HG02973 (cell line): ENCODE results near the gene RPUSD2.

Source experiments
- ATAC-seq: cut with Tn5 transposase; IDR thresholded peaks from one replicate; pipeline ENCODE4 v1.9.1; 2021; ENCODE audit warnings: moderate library complexity; ENCODE audit not compliant: unreplicated experiment

Gene RPUSD2

GRCh38 chr15:40569129-40569953, at the start of gene RPUSD2:
Gene RPUSD2, plus strand, starts transcription at chr15:40569299. Its CDS starts 39 bp downstream, at chr15:40569338.
- ATAC-seq = peak; percentile 40

GRCh38 chr15:40523611-40524010, 45.5 kb upstream of the RPUSD2 start:
- no peak for ATAC-seq

DNA sequence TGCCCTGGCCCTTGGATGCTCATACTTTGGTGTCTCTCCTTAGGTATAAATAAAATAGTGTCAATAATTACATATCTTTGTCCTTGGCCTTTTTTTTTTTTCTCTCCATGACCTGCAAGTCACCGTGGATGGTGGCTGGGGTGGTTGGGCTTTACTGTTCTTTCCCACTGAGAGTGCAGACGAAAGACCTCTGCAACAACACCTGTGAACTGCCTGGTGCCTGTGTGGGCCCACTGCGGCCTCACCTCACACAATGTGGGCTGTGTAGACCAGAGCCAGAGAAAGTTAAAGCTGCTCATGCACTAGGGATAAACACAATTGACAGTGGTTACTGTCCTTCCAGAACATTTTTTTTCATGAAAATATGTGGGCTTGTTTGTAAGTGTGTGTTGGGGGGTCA, 43.2 kb upstream of the RPUSD2 start:
- no peak for ATAC-seq

GRCh38 chr15:40528801-40529200, 40.3 kb upstream of the RPUSD2 start:
- no peak for ATAC-seq

- no peak for ATAC-seq
Observed at GRCh38 chr15:40533763-40534364, 35.2 kb upstream of the RPUSD2 start.

DNA sequence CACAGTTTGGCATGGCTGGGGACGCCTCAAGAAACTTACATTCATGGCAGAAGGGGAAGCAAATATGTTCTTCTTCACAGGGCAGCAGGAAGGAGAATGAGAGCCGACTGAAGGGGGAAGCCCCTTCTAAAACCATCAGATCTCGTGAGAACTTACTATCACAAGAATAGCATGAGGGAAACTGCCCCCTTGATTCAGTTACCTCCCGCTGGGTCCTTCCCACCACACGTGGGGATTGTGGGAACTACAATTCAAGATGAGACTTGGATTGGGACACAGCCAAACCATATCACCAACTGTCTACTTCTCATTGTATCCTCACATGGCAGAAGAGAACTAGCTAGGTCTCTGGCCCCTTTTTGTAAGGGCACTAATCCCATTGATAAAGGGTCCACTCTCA, 34.7 kb upstream of the RPUSD2 start:
- no peak for ATAC-seq

DNA sequence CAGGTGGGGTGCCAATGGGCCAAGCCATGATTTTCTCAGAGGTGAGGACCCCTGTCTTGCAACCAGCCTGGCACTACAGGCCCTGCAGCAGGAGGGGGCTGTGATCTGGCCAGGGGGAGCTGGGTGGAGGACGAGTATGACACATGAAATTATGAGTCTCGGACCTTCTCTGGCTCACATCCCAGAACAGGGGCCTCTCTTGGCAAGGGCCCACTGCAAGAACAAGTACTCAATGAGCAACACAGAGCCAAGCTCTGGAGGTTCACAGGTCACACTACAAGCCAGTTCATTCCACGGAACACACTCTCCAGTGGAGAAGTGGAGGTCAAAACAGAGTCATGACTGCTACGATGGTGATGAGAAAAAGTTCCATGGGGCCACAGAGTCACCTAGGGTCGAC, 32.6 kb upstream of the RPUSD2 start:
- ATAC-seq = no peak

DNA sequence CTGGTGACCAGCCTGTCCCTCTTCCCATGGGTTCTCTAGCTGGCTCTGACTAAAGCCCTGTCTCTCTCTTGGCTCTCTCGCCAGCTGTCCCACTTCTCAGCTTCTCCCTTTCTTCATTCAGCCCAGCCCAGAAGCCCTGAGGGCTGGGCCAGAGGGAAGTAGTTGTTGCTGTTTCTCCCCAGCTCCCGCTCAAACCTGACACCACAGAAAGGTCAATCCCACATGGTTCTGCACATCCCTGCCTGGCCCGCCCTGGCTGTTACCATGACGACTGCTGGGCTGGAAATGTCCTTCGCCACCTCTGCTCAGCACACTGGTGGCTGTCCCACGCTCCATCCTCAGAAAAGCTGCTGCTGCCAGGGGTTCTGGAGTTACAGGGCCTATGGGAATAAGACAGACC, 30.1 kb upstream of the RPUSD2 start:
- no peak for ATAC-seq

DNA sequence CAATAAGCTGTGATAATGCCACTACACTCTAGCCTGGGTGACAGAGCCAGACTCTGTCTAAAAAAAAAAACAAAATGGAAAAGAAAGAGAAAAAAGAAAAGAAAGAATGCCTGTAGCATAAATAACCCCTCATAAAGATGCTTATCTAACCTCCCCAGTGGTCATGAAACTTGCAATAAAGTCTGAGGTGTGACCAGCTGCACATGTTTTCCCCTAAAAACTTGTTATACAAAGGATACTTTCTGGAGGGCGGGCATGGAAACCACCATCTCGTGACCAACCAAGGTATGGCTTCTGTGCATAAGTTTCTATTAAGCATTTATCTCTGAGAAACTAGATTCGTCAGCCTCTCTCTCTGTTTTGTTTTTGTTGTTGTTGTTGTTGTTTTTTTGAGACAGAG, 26.0 kb upstream of the RPUSD2 start:
- no peak for ATAC-seq

- peak; percentile 55 for ATAC-seq
Observed at GRCh38 chr15:40543631-40544294, 25.3 kb upstream of the RPUSD2 start.

DNA sequence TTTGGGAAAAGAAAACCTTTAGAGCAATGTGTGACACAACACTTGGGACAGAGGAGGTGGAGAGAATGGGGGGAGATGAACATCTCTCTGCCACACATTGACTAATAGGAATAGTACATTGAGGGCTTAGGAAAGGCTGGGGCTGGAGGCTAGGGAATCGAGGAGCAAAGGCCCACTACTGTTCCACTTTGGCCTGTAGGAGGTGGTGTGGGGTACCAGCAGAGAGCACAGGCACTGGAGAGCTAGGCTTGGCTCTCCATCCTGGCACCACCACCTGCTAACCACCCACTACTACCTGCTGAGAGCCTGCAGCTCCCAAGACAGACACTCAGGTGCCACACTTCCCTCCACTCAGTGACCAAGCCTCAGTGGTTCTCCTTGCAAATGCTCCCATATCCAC, 23.6 kb upstream of the RPUSD2 start:
- no peak for ATAC-seq

DNA sequence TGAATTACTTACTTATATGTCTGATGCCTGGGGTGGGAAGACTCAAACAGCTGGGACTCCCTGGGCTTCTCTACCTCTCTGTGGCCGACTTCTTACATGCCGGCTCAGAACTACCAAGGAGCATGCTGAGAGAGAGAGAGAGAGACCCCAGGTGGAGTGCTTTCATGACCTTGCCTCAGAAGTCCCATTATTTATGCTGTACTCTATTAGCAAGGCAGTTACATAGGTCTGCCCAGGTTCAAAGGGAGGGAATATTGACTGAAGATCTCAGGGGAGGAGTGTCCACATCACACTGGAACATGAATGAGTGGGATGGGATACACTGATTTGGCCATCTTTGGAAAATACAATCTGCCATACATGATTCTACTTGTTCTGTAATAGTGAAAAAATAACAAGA, 20.5 kb upstream of the RPUSD2 start:
- no peak for ATAC-seq

- no peak for ATAC-seq
Observed at GRCh38 chr15:40549894-40550293, 19.2 kb upstream of the RPUSD2 start.

DNA sequence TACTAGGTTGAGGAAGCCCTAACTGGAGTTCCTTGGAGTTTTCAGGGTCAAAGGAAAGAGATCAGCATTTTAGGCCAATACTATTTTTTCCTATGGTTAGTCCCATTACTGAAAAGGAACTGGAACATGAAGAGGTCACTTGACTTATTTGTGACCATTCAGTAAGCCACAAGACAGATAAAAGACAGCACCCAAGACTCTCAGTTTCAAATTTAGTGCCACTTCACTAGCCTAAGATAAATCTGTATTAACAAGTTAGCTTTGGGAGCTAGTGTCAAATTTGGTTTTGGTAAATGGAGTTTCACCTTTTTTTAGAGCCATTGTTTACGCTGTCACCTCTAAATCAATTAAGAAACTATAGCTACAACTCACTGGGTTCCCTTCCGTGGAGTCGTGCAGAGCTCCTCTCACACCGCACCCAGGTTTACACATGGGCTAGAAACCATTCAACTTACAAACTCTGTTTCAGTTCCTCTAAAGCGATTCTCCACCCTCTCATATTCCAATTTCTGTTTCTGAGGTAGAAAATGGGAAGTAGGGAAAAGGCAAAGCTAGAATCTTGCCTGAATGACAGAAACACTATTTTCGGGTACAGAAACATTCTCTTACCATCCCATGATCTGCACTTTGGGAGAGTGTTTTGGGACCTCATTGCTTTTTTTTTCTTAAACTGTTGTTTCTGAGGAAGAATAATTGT, 18.6 kb upstream of the RPUSD2 start:
- peak; percentile 69 for ATAC-seq

GRCh38 chr15:40554161-40554525, 15.0 kb upstream of the RPUSD2 start:
- ATAC-seq = no peak

DNA sequence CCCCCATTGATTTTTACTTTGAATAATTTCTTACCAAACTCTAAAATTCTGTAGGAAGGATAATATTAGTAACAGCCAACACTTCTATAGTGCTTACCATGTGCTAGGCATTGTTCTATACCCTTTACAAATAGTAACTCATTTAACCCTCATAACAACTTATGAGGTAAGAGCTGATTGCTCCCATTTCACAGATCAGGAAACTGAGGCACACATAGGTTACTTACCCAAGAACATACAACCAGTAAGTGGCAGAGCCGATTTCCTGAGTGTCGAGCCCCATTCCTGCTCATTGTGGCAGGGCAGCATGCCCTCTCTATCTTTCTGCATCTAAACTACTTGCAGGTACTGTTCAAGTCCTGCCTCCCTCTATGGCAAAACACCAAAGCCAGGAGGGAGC, 13.2 kb upstream of the RPUSD2 start:
- no peak for ATAC-seq

GRCh38 chr15:40558952-40559742, 10.0 kb upstream of the RPUSD2 start:
- ATAC-seq = no peak

- no peak for ATAC-seq
Observed at GRCh38 chr15:40562691-40563090, 6.4 kb upstream of the RPUSD2 start.

GRCh38 chr15:40563426-40563825, 5.7 kb upstream of the RPUSD2 start:
- no peak for ATAC-seq

GRCh38 chr15:40564591-40565332, 4.3 kb upstream of the RPUSD2 start, which contains the start of gene CCDC32:
Gene CCDC32, minus strand, starts transcription at chr15:40565042. Its CDS starts 2,027 bp downstream, at chr15:40563015.
- peak; percentile 89 for ATAC-seq
